T-helper 1 cell treated with Interleukin-12 subunit alpha and Interleukin-12 subunit beta and Interleukin-4 antibody, amounts not matched to agents 30 μg/mL and 1 μg/mL, for 36 hours (primary cell): ENCODE measurements around the gene ALDH7A1.

Source experiments
- H3K27ac Mint-ChIP-seq: one replicate; pipeline ENCODE4 v1.8.0; 2021; ENCODE audit warnings: mild to moderate bottlenecking, mixed read lengths
- H3K27me3 Mint-ChIP-seq: one replicate; pipeline ENCODE4 v1.8.0; 2021; ENCODE audit warnings: low read depth, mixed read lengths
- H3K36me3 Mint-ChIP-seq: one replicate; pipeline ENCODE4 v1.8.0; 2021; ENCODE audit warnings: low read depth, mixed read lengths
- H3K4me1 Mint-ChIP-seq: one replicate; pipeline ENCODE4 v1.8.0; 2021; ENCODE audit warnings: low read depth, mixed read lengths
- H3K4me3 Mint-ChIP-seq: one replicate; pipeline ENCODE4 v1.8.0; 2021; ENCODE audit warnings: mild to moderate bottlenecking, moderate library complexity, mixed read lengths
- H3K9me3 Mint-ChIP-seq: one replicate; pipeline ENCODE4 v1.8.0; 2021; ENCODE audit warnings: mixed read lengths

Gene ALDH7A1

DNA sequence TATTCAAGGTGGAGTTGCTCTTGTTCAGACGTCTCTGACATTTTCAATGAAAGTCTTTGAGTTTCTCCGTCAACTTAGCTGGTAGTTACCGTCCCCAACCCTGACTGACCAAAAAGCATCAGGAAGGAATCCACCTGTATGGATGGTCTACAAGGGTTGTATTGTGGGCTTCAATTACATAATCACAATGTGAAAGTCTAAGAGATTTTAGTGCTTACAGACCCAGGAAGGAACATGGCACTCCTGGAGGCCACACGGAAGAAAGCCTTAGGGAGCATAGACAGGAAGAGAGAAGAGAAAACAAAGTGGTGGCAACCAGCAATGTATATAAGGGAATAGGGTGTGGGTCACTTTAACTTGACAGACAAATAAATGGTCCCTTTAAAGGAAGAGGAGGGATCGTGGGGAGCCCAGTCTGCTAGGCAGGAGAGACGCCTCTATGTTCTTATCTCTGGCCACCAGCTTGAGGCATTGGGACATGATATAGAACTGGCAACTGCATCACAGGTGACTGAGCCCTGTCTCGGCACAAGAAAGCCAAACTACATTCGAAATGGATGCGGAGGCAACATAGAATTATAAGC, 80.4 kb downstream of the ALDH7A1 start:
- Mint-ChIP-seq H3K27me3 (no peaks in the 10 kb centered on the region), H3K4me1 (peaks cover 3% of the 10 kb centered on the region), H3K27ac (no peak overlapping the region), H3K9me3 (no peaks in the 10 kb centered on the region), H3K36me3 (no peaks in the 10 kb centered on the region), H3K4me3 (no peak overlapping the region)

DNA sequence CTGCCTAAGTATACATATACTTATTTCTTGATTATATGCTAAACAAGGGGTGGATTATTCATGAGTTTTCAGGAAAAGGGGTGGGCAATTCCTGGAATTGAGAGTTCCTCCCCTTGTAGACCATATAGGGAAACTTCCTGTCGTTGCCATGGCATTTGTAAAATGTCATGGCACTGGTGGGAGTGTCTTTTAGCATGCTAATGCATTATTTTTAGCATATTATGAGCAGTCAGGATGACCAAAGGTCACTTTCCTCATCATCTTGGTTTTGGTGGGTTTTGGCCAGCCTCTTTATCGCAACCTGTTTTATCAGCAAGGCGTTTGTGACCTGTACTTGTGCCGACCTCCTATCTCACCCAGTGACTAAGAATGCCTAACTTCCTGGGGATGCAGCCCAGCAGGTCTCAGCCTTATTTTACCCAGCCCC, 80.9 kb downstream of the ALDH7A1 start:
- Mint-ChIP-seq H3K36me3 (no peaks in the 10 kb centered on the region), H3K4me1 (peaks cover 3% of the 10 kb centered on the region), H3K27me3 (no peaks in the 10 kb centered on the region), H3K4me3 (no peak overlapping the region), H3K9me3 (no peaks in the 10 kb centered on the region), H3K27ac (no peak overlapping the region)

DNA sequence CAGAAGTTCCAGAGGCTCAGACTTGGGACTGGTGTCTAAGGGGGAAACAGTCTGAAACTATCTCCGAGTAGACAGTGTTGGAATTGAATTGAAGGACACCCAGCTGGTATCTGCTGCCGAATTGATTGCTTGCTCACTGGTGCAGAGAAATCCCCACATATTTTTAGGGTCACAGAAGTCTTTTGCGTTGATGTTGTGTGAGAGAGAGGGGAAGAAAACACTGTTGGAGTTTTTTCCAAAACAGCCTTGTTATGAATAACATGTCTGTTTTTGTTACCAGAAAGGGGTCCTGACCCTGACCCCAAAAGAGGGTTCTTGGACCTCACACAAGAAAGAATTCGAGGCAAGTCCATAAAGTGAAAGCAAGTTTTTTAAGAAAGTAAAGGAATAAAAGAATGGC, 81.3 kb downstream of the ALDH7A1 start:
- H3K4me1 Mint-ChIP-seq = peaks cover 7% of the 10 kb centered on the region
- H3K4me3 Mint-ChIP-seq = no peak overlapping the region
- H3K9me3 Mint-ChIP-seq = no peaks in the 10 kb centered on the region
- no peaks in the 10 kb centered on the region for H3K27me3 Mint-ChIP-seq
- no peak overlapping the region for H3K27ac Mint-ChIP-seq
- no peaks in the 10 kb centered on the region for H3K36me3 Mint-ChIP-seq

DNA sequence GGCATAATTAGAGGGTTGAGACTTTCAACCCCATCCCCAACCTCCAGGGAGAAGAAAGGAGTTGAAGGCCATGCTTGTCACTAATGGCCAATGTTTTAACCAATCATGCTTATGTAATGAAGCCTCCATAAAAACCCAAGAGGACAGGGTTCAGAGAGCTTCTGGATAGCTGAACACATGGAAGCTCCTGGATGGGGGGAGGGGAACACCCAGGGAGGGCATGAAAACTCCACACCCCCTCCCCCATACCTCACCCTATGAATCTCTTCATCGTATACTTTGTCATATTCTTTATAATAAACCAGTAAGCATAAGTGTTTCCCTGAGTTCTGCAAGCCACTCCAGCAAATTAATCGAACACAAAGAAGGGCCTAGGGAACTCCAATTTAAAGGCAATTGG, 81.7 kb downstream of the ALDH7A1 start:
- no peaks in the 10 kb centered on the region for H3K27me3 Mint-ChIP-seq
- H3K36me3 Mint-ChIP-seq = no peaks in the 10 kb centered on the region
- H3K27ac Mint-ChIP-seq = no peak overlapping the region

DNA sequence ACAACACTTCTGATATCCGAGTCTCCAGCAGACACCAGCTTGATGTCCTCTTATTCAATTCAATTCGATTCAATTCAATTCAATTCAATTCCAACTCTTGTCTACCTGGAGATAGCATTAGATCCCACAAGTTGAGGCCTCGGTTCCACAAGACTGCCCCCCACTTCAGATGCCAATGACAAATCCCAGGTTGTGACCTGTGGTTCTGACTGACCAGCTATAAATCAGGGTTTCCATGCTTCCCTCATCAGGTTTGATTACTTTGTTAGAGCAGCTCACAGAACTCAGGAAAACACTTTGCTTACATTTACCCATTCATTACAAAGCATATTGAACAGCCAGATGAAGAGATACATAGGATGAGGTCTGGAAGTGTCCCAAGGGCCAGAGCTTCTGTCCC, 82.6 kb downstream of the ALDH7A1 start:
- no peak overlapping the region for H3K4me3 Mint-ChIP-seq
- peaks cover 11% of the 10 kb centered on the region for H3K4me1 Mint-ChIP-seq
- H3K27ac Mint-ChIP-seq = no peak overlapping the region
- H3K9me3 Mint-ChIP-seq = no peaks in the 10 kb centered on the region
- no peaks in the 10 kb centered on the region for H3K36me3 Mint-ChIP-seq
- no peaks in the 10 kb centered on the region for H3K27me3 Mint-ChIP-seq

More for the DNA sequence above, 81.7 kb downstream of the ALDH7A1 start:
- peaks cover 10% of the 10 kb centered on the region for H3K4me1 Mint-ChIP-seq
- no peaks in the 10 kb centered on the region for H3K9me3 Mint-ChIP-seq
- H3K4me3 Mint-ChIP-seq = no peak overlapping the region

DNA sequence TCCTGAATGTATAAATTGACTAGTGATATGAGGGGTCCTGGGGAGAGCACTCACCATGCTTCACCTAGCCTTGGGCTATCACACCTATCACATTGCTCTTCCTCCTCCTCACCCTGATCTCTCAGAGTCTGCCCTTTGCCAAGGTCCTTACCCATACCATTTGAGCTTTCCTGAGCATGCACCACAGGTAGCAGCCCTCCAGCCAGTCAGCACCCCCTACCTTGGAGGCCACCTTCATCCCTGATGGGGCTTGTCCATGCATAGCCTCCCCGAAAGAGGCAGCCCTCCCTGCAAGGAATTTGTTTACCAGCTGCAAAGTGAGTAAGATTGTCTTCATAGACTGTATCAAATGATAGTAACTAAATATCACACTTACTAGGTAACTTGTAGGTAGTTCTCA, 83.1 kb downstream of the ALDH7A1 start:
- Mint-ChIP-seq H3K4me3 (no peak overlapping the region), H3K4me1 (peaks cover 11% of the 10 kb centered on the region), H3K9me3 (peaks cover 2% of the 10 kb centered on the region), H3K27ac (no peak overlapping the region), H3K36me3 (no peaks in the 10 kb centered on the region), H3K27me3 (no peaks in the 10 kb centered on the region)

DNA sequence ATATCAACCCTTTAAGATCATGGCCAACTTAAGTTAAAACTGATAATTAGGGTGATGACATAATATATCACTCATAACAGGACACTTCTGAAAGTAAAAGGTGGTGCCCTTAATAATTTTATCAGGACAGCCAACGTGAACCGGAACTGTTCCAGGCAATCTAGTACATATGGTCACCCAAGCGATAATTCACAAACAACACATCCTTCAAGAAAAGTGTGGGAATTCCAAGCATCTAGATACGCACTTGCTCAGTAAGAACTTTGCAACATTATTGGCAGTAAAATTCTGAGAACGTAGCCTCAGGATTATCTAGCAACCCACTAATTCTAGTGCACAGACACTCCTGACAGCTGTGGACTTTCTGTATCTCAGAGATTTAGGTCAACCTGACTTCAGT, 85.7 kb downstream of the ALDH7A1 start:
- Mint-ChIP-seq H3K27me3 (no peaks in the 10 kb centered on the region), H3K36me3 (no peaks in the 10 kb centered on the region), H3K4me3 (no peak overlapping the region), H3K27ac (no peak overlapping the region), H3K4me1 (peaks cover 11% of the 10 kb centered on the region), H3K9me3 (peaks cover 4% of the 10 kb centered on the region)

DNA sequence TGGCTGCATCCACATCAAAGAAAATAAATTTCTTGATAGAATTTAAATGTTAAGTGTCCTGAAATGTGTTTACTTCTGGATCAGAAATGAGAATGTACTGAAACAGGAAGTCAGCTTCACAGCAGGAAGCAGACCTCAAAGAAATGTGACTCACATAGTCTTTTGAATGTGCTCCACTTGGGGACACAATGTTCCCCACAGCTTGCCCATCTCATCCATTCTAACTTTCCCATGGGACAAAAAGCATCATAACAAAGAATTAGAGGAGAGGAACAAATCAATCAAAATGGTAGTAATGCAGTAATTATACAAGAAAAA, 86.1 kb downstream of the ALDH7A1 start:
- peaks cover 11% of the 10 kb centered on the region for H3K4me1 Mint-ChIP-seq
- peak overlapping the region; percentile 36 for H3K4me3 Mint-ChIP-seq
- H3K27me3 Mint-ChIP-seq = no peaks in the 10 kb centered on the region
- H3K9me3 Mint-ChIP-seq = peaks cover 4% of the 10 kb centered on the region
- no peaks in the 10 kb centered on the region for H3K36me3 Mint-ChIP-seq
- peak overlapping the region; percentile 74 for H3K27ac Mint-ChIP-seq

DNA sequence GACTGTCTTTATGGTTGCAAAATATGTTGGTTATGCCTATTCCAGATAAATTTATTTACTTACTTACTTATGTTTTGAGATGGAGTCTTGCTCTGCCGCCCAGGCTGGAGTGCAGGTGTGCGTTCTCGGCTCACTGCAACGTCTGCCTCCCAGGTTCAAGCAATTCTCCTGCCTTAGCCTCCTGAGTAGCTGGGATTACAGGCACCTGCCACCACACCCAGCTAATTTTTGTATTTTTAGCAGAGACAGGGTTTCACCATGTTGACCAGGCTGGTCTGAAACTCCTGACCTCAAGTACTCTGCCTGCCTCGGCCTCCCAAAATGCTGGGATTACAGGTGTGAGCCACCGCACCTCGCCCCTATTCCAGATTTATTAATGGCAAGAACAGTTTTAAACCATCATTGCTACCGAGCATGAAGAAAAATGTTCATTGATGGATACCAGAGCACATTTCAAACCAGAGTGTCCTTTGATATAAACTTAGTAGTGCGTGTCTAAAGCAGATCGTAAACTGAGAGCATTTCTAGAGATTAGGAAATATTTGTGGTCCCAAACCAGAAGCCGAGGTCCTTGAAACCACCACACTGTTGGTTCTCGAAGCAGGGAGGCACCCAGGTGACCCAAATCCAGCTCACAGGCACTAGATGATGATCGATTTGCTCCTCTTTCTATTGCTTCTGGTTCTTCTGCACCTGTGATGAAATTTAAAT, 86.6 kb downstream of the ALDH7A1 start:
- Mint-ChIP-seq H3K36me3 (no peaks in the 10 kb centered on the region), H3K4me1 (peaks cover 11% of the 10 kb centered on the region)

DNA sequence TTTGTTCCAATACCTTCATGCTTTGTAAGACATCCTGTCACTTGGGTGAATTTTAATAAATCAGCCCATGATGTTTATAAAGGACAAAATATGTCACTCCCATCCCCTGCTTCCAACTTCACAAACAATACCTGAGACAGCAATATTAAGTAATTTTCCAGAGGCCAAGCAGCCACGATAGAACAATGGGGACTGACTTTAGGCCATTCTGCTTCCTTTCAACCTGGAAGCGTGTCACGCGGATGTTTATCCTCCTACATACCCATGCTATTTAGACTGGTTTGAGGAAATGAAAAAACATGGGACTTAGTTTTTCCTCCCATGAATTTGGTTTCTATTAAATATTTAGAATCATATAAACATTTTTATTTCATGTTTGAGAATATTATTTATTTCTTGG, 88.9 kb downstream of the ALDH7A1 start:
- H3K9me3 Mint-ChIP-seq = peaks cover 4% of the 10 kb centered on the region
- peaks cover 11% of the 10 kb centered on the region for H3K4me1 Mint-ChIP-seq

More for the DNA sequence above, 86.6 kb downstream of the ALDH7A1 start:
- Mint-ChIP-seq H3K27ac (peak overlapping the region; percentile 74), H3K27me3 (no peaks in the 10 kb centered on the region), H3K4me3 (peak overlapping the region; percentile 36), H3K9me3 (peaks cover 4% of the 10 kb centered on the region)

DNA sequence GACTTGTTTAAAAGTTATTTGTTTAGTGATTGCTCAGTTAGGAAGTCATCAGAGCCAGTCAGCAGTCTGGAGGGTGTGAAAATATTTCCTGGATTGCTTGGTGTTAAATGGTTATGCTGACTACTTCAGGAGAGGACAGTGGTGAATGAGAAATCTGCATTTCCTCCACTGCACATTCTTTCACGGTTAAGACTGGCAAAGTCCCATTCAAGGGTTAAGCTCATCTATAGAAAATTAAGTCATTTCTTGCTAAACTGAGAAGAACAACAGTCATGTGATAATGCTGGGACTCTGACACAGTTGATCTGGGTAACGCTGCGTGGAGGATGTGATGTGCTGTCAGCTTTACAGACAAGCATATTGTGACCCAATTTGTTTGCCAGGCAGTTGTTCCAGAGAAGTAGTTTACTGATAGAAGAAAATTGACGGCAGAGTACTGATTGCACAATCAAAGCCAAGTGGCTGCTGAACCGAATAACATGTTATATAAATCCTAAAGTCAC, 91.4 kb downstream of the ALDH7A1 start:
- H3K36me3 Mint-ChIP-seq = no peaks in the 10 kb centered on the region
- H3K9me3 Mint-ChIP-seq = peaks cover 4% of the 10 kb centered on the region
- H3K4me1 Mint-ChIP-seq = peaks cover 4% of the 10 kb centered on the region
- H3K27ac Mint-ChIP-seq = no peak overlapping the region
- H3K4me3 Mint-ChIP-seq = no peak overlapping the region
- H3K27me3 Mint-ChIP-seq = no peaks in the 10 kb centered on the region

More for the DNA sequence above, 88.9 kb downstream of the ALDH7A1 start:
- Mint-ChIP-seq H3K27ac (no peak overlapping the region), H3K36me3 (no peaks in the 10 kb centered on the region), H3K27me3 (no peaks in the 10 kb centered on the region), H3K4me3 (no peak overlapping the region)

DNA sequence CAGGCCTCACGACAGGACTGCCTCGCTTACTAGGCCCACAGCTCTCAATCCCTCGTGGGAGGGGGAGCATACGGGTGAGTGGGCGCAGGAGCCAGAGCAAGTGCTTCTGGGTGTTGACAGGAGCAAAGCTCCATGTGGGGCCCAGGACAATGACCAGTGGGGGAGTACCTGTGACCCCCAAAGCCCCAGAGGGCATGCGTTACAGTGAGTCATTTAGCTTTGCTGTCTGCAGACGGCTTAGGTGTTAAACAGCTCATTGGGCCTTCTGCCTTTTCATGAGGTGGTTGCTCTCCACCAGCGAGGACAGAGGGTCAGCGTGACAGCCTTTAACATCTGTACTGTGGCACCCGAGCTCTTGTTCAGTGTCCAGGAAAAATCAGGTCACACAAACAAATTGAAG, 93.6 kb downstream of the ALDH7A1 start:
- H3K4me3 Mint-ChIP-seq = no peak overlapping the region
- no peaks in the 10 kb centered on the region for H3K27me3 Mint-ChIP-seq
- no peaks in the 10 kb centered on the region for H3K36me3 Mint-ChIP-seq
- H3K4me1 Mint-ChIP-seq = no peaks in the 10 kb centered on the region
- no peak overlapping the region for H3K27ac Mint-ChIP-seq
- no peaks in the 10 kb centered on the region for H3K9me3 Mint-ChIP-seq

DNA sequence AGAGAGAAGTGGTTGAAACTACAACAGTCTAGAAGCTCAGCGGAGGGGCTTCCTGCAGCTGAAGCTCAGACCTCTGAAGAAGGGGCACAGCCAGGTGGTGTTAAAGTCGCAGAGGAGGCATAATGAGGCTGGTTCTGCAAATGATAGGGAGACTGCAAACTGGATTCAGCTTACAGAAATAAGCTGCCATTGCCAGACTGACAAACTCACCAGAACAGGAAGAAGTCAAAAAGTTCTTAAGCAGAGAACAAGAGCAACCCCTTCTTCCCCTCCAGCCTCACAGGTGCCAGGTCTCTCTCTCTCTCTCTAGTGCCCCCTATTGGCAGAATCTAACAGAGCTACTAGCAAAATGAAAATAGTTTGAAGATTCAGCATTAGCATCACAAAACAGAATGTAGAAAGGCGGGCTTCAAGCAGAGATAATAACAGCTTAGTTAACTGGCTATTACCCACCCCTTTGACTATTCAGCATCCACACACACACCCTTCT, 95.1 kb downstream of the ALDH7A1 start:
- H3K36me3 Mint-ChIP-seq = no peaks in the 10 kb centered on the region
- H3K9me3 Mint-ChIP-seq = no peaks in the 10 kb centered on the region
- no peak overlapping the region for H3K27ac Mint-ChIP-seq
- H3K4me1 Mint-ChIP-seq = no peaks in the 10 kb centered on the region
- no peak overlapping the region for H3K4me3 Mint-ChIP-seq
- H3K27me3 Mint-ChIP-seq = no peaks in the 10 kb centered on the region

DNA sequence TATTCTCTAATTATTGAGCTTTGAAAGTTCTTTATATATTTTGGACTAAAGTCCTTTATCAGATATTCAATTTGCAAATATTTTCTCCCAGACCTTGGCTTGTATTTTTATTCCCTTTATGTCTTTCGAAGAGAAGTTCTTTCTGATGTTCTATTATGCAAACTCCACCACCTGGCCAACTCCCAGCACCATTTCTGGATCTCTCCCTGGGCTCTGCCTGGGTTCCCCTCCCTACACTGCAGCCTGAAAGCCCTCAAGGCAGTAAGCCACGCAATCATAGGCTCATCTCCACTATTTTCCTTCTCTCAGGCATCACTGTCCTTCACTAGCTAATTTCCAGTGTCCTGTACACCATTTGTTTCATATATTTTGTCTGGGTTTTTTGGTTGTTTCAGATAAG, 95.7 kb downstream of the ALDH7A1 start:
- no peaks in the 10 kb centered on the region for H3K9me3 Mint-ChIP-seq
- no peaks in the 10 kb centered on the region for H3K4me1 Mint-ChIP-seq
- no peak overlapping the region for H3K27ac Mint-ChIP-seq
- no peak overlapping the region for H3K4me3 Mint-ChIP-seq
- no peaks in the 10 kb centered on the region for H3K36me3 Mint-ChIP-seq
- no peaks in the 10 kb centered on the region for H3K27me3 Mint-ChIP-seq

DNA sequence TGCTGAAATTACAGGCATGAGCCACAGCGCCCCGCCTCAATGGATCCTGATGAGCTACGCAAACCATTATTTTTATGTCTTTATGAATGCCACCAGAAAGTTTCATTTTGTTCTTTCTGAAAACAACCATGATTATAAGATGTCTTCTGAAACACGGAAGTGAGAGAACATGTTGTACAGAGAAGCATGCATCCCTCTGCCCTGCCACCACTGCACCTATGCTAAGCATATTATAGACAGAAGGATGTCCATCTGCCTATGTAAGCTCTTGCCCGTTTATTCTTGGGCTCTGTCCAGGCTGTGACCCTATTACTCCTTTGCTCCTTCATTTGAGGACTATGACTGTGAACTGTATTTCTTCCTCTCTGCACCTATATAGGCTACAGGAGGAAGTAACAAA, 97.5 kb downstream of the ALDH7A1 start:
- no peak overlapping the region for H3K4me3 Mint-ChIP-seq
- H3K4me1 Mint-ChIP-seq = no peaks in the 10 kb centered on the region
- H3K27ac Mint-ChIP-seq = no peak overlapping the region
- H3K27me3 Mint-ChIP-seq = no peaks in the 10 kb centered on the region
- H3K36me3 Mint-ChIP-seq = no peaks in the 10 kb centered on the region
- H3K9me3 Mint-ChIP-seq = no peaks in the 10 kb centered on the region
